Activated T-cell treated with anti-CD3 and anti-CD28 coated beads, Interleukin-2, amount 50 U/mL, for 48 hours (primary cell): ENCODE data around the gene ADAM12.
"Not testable (repeated sequence)": the region's sequence is repeated elsewhere in the genome, so short reads cannot be mapped to it uniquely, and the experiment has no call there.

ENCODE experiments used
- DNase-seq, 2 experiments: peaks; one replicate each; pipeline ENCODE4 v3.0.0-alpha.2; 2020

Gene ADAM12

DNA sequence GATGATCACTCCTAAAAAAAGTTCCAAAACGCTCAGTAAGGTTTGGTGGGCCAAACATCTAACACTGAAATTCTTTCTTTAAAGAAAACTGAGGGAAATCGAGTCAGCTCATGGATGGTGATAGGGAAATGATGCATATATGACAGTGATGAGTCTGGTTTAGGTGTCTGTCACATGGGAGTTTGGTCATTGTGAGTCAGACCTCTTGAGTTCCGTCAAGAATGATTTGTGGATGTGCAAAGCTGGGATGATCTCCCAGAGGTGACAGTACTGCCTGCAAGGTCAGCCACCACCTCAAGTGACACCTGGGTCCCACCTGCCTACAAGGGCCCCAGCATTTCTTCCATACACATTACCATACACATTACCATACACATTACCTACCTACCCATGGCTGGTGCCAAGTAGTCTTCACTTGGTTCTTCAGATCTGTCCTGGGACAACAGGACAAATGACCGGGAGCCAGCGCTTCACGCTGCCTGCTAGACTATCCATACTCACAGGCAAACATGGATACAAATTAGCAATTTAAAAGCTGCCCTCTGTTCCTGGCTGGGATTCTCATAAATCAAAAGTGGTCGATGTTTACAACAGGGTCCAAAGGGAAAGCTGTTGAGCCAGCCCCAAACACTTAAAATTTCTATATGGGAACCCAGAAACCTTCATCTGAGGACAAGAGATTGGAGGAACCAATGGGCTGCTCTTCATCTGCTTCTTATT, 128.4 kb downstream of the ADAM12 start:
- no peak for DNase-seq

DNA sequence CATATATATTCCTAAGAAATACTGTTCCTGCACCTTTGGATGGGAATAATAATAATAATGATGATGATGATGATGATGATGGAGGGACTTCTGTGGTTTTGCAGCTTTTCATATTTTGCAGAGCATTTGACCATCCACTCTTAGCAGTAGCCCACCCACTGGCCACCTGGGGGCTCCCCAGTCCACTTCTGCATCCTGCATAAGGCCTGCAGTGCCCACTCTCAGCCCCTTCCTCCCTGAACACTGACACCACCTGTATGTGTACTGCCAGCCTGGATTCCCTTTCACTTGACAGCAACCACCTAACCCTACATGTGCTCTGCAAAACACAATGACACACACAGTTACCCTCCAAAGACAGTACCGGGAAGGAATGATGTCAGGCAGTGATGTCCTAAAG, 131.4 kb downstream of the ADAM12 start:
- no peak for DNase-seq

DNA sequence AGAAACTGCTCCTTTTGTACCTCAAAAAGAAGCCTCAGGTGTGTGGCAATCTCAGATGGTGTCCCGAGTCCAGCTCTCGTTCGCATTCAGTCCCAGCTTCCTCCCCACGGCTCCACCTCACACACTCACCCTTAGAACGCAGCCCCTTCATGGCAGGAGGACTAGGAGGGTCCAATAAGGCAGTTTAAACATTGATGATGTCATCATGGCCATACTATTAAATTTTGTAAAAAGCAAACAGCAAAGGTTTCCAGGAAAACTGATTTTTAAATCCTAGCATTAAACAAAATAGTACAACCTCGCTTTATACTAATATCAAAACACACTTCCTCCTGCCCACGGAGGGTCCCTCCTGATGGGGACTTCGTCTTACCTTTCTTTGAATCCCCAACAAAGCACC, 133.0 kb downstream of the ADAM12 start:
- DNase-seq, result no peak

DNA sequence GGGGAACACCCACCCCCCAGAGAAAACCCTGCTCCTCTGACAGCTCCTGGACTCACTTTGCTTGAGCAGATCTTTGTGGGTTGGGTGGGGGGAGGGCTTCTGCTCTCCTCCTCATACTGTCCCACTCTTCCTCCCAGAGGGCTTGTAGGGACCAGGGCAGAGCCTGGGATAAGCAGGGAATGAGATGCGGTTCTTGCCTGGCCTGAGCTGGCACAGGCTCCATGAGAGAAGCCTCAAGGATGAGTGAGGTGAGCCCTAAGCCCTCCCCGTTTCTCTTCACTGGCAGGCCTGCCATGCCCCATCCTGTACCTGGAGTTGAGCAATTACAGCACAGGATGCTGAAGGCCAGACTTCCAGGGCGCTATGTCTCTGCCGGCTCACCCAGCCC, 134.7 kb downstream of the ADAM12 start:
- DNase-seq, result no peak

DNA sequence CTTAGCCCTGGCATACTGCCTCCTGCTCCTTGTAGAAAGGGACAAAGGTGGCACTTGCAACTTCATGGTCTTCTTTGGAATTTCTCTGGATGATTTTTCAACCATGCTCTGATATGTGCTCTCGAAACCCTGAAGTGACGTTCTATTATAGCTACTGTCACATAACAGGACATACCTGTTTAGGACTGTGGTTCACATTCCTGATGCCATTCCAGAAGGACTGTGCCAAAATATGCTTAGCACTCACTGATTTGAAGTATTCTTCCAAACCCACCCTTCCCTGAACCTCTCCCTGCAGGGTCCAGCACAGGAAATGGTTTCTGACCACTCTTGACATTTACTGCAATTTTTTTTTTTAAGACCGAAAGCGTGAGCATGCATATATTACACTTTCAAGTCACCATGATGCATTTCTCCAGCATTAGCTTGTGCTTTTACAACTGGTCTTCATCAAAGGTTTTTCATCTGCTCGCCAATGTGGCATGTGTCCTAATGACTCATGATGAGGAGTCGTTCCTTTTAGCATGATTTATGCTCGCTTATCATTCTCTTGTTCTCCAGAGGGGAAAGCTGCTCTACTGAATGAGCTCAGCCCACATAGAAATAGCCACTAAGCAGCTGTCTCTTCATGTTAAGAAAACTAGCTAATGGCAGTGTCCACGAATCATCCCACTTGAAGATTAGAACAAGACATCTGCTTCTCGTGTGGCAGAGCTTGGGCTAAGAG, 135.2 kb downstream of the ADAM12 start:
- DNase-seq, result no peak

DNA sequence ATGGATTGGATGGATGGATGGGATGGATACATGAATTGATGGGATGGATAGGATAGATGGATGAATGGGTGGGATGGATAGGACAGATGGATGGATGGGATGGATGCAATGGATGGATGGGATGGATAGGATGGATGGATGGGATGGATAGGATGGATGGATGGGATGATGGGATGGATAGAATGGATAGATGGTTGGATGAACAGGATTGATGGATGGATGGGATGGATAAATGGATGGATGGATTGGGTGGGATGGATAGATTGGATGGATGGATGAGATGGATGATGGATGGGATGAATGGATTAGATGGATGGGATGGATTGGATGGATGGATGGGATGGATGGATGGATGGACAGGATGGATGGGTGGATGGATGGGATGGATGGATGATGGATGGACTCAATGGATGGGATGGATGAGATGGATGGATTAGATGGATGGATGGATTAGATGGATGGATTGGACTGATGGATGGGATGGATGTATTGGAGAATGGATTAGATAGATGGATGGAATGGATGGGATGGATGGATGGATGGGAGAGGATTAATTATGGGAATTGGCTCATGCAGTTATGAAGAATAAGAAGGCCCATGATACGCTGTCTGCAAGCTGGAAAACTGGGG, 136.4 kb downstream of the ADAM12 start:
- DNase-seq, result no peak

DNA sequence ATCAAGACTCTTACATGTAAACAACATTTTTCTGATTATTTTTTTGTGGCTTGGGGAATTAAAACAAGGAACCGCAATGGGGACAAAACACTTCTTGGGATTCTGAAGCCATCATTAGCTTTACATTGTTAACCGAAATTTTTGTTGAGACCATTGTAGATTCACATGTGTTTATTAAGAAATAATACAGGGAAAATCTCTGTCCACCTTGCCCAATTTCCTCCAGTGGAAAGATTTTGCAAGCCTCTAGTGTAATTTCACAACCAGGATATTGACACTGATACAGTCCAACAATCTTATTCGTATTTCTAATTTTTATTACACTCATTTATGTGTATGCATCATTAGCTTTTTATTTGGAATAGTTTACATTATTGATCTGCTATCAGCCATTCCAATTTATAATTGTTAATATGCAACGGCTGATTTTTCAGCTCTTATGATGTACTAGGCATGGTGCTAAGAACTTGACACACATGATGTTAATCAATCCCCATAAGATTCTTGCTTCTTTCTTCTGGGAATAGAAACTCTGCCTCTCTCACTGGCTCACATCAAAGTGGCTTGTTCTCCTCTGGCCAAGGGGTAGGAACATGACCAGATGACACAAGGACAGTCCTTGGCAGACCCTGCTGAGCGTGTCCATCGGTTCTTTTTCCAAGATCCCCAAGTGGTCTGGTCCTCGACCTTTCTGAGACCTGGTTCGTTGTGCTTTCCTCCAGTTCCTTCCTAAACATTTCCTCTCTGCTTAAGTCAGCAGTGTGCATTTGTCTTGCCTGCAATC, 137.6 kb downstream of the ADAM12 start:
- no peak for DNase-seq

DNA sequence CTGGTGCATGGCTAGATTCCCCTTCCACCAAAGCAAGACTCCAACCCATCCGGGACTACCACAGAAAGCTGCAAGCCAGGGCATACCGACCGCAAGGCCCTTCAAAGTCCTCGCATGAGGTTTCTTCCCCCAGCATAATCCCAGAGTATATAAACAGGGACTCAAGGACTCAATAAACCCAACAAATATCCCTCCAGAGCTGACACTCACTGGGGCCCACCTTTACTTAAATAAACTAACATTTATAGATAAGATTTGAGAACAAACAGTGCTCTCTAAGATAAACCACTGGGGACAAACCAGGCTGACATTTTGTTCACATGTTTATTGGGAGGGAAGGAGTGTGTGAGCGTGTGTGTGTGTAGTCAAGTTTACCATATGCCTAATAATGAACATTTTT, 138.2 kb downstream of the ADAM12 start:
- DNase-seq, result no peak

DNA sequence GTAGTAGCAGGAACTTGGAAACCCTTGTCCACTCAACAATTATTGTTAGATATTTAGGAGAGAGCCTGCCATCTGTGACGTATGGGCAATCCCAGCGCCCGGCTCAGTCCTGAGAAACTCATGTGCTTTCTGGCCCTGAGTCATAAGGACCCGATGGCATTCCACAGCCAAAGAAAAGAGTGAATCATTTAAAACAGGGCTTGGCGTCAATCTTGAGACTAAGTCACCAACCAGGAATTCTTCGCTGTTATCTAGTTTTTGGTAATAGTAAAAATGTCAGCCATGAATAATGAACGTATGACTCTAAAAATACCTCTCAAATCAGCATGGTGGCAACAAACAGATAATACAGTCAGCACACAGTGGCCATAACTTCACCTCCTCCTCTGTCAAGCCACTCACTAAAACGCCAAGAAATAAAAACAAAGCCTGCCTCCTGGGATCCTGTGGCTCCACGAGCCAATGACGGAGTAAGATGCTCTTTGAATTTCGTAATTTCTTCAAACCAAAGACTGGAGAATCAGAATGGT, 140.8 kb downstream of the ADAM12 start:
- no peak for DNase-seq

DNA sequence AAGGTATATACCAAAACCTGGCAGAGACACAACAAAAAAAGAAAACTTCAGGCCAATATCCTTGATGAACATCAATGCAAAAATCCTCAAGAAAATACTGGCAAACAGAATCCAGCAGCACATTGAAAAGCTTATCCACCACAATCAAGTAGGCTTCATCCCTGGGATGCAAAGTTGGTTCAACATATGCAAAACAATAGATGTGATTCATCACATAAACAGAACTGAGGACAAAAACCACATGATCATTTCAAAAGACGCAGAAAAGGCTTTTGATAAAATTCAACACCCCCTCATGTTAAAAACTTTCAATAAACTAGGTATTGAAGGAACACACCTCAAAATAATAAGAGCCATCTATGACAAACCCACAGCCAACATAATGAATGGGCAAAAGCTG, 141.9 kb downstream of the ADAM12 start:
- not testable (repeated sequence) for DNase-seq

DNA sequence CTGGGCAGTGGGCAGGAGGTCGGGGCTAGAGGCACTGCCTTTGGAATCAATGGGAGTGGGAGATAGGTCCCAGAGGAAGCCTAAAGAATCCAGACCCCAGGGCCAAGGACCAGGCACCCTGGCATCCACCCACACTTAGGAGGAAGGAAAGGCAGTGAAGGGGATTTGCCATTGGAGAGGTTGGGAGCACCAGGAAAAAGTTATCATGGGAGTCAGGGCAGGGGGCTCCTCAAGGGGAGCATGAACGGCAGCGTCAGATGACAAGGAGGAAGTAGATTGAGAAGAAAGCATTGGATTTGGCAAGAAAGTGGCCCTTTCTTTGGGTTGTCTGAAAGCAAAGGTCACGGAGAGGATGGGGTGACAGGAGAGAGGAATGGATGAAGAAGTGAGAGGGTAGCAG, 142.8 kb downstream of the ADAM12 start:
- no peak for DNase-seq

DNA sequence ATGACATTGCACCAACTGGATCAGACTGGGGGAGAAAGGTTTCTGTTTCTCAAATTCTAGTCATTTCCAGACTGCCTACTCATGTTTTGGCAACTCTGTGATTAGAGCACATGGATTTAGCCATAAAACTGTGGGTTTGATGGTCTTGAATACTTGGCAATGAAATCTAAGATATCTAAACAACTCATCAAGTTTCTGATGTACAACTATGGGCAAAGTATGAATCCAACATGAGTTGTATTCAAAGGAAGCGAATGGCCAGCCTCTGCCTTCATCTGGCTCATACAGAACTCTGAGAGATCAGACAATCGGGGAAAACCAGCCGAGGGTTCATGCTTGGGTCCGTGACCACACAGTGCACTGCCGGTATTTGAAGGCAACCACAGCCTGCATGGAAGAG, 144.3 kb downstream of the ADAM12 start:
- no peak for DNase-seq

DNA sequence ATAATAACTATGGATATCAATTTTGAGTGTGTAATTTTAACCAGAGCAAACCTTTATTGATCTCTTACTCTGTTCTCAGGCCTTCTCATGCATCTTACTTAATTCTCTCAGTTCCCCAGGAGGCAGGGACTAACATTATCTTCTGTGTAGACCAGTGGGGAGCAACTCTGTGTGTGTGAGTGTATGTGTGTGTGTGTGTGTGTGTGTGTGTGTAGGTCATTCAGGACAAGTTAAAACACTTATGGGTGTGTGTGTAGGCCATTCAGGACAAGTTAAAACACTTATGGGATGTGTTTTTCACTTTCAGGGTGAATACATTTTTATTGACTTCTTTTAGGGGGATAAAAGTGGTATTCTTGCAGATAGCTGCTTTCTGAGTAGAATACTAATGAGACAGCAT, 145.0 kb downstream of the ADAM12 start:
- DNase-seq, result no peak

DNA sequence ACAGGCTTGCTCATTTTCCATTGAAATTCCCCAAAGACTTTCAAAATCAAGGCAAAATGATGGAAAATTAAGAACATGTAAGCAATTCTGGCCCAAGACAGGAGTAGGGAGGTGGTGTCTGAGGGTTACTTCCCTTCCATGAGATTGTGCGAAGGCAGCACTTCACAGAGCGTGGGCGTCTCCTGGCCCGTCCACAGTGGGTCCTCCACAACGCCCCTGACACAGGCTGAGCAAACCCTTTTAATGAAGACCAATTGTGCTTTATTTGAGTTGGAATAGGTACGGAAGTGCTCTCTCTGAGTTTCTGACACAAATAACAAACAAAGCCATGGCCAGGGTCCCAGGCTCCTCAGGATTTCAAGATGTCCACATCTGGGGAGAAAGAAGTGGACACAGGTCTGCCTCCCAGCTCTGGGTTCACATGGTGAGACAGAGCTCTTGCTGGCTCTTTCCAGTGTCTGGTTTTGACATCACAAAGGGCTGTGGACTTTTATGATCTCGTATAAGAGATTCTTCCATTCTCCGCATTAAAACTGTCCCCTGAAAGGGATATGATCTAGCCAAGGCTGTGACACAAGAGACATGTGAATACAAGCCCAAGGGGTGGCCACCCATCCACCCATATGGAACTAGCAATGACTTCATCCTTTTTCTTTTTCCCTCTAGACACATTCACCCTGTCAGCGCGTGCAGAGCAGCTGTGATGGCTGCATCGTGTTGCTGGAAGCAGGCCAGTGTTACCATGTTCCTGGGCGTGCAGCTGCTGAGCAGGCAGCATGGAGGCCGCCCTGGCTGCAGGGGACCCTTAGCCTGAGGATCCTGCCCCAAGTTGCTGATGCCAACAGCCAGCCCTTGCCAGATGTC, 145.6 kb downstream of the ADAM12 start:
- no peak for DNase-seq

DNA sequence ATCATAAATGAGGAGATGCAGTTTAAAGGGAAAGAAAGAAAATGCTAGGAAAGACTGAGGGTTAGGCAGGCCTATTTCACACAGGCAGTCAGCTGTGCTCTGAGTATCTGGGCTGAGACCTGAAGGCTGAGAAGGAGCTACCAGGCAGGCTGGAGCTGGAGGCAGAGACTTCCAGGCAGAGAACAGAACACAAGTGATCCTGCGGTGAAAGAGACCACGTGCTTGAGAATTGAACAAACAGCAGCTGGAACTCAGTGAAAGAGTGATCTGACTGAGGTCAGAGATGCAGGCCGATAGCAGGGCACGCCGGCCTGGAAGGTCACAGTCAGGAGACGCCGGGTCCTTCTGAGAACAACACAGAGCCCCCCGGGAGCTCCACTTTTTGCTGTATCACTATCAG, 147.8 kb downstream of the ADAM12 start:
- DNase-seq, result no peak

DNA sequence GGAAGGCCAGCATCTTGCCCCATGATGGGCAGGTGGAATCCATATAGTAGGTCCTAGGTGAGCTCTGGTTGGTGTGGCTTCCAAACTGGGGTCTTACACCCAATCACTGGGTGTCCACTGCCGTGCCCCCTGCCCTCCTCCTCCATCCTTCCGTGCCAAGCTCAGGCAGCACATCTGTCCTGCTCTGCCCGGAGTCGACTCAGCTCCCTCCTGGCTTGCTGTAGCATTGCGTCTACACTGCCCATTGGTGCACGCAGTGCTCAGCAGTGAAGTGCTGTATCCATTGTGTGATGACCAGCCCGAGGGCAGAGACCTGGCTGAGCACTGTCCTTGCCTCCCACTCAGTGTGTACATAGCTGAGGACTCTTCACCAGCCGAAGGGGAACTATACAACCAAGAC, 148.4 kb downstream of the ADAM12 start:
- no peak for DNase-seq

DNA sequence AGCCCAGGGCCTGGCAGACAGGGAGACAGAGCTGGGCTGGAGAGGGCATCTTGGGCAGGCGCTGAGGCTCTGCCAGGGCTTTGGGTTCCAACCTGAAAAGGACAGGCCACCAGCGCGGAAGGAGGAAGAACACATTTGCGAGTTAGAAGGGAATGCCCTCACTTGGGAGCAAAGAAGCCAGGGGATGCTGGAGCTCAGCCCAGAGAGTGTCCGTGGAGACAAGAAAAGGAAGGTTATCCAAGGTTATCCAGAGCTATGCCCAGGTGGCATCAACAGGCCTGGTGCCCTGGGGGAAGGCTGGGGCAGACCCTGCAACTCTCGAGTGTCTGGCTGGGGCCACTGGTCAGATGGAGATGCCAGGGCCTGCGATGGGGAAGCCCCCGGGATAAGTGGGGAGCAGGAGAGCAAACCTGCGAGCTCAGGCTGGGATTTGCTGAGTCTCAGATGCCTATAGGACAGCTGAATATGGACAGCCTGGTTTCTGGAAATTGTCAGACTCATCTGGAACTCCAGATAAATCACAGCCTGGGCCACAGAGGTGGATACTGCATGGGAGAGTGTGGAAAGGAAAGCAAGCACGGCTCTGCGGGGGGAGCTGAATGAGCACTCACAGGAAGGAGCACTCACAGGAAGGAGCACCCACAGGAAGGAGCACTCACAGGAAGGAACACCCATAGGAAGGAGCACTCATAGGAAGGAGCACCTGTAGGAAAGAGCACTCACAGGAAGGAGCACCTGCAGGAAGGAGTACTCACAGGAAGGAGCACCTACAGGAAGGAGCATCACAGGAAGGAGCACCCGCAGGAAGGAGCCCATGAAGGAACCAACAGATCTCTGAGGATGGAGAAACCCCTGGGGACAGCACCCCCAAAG, 152.1 kb downstream of the ADAM12 start:
- no peak for DNase-seq

DNA sequence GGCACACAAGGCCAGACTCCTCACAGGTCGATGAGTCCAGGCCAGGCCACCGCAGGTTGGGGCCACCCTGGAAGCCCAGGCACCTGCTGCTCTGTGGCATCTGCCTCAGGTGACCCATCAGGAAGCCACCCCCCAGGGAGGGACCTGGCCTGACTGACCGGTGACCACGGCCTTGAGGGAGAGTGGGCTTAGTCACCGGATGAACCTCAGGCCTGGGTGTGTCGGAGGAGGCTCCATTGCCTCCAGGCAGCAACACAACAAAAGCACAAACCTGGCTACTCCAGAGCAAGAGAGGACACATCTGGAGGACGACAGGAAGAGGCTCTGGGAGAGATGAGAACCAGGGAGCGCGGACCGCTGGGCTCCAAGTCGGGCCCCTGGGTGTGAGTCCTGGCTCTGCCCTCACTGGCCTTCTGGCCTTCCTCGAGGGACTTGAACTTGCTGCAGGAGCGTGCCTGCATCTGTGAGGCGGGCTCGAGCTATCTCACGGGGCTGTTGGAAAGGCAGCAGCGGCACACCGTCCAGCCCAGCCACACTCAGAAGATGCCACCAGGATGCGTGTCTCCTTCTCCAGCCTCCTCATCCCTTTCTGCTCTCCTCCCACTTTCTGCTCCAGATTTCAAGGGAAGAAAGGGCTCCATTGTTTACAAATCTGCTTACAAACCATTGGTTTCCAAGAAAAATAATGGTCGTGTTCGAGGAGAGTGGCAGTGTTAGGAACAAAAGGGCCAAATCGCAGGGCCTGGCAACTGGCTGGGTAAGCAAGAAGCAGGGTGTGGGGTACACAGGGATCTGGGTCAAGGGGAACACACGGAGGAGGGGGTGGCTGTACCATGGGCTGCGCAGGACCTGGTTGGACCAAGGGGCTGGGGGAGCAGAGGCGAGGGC, 152.9 kb downstream of the ADAM12 start:
- no peak for DNase-seq

DNA sequence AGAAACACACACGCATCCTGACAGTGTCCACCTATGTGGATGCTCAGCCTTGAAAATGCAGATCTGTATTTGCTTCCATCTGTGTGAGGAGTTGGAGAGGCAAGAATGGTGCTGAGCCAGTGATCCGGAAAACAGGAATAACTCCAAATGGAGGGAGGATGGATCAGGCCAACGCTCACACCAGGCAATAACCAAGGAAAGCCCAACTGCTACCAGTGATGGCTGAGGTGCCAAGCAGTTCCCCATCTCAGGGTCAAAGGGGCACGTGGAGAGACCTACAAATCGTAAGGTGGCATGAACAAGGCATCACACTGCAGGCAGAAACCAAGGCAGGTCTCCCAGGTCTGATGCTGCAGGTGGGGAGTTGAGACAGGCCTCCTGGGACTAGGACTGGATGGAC, 153.6 kb downstream of the ADAM12 start:
- DNase-seq, result no peak
